ENCODE data around the gene LY6G6F. TPM values are rescaled to one million over a fixed set of nuclear protein-coding genes. Genes with fewer than 3 reads are reported as not detected.

LY6G6F gene
- total RNA-seq, result not detected

DNA sequence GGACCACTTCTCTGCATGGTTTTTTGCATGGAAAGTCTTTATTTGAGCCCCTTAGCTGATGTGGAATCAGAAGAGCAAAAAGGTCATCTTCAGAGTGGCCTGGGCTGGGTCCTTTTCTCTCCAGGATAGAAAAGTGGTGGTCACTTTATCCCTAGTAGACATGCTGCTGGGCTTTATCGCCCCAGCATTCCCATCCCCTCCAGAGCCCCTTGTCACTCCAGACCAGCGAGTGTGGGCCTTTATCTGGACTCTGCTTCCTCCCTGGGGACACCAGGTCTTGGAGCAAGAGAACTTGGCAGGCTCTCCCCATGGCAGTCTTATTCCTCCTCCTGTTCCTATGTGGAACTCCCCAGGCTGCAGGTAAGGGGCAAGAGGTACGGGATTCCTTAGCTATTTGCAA is at the start of gene LY6G6F:
Gene LY6G6F (plus strand): TSS at position 268 of the 400 bp plus-strand sequence. CDS start 41 bp downstream, at position 309.

DNA sequence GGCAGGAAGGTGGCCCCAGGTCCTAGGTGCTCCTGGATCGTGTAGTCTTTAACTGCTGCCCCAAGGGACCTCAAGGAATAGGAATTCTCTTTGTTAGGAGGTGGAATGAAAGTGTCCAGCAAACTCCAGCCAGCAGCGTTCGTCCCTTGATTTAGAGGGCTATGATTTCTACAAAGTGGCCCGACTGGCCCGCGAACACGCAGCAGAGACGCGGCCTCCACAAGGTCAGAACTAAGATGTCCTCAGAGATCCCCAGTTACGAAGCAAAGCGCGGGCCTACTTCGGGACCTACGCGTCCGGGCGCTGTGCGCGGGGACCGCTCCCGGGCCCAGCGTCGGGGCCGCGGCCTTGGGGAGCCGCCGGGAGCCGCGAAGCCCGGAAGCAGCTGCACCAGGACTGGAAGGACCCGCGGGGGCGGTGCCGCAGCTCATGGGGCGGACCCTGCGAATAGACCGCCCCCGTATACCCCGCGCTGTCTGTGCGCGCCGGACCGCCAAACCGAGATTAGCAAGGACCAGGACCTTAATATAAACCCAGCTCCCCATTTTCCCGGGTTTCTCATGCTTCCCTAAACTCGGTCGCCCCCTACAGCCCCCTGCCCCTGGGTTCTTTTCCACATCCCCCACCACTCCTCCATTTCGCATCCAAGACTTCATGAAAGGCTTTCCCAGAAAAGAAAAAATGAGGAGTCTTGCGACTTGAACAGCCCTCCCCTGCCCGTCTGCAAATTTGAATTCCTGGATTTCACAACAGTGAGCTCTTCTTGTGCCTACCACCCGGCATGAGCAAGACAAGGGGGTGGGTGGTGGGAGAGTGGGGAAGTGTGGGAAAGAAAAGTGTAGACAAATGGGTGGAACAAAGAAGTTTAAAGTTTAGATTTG is 46.0 kb upstream of the LY6G6F start, which contains the start of gene C6orf47:
Gene C6orf47 (minus strand): TSS at position 398 of the 881 bp plus-strand sequence. CDS start 831 bp downstream, outside the sequence.

DNA sequence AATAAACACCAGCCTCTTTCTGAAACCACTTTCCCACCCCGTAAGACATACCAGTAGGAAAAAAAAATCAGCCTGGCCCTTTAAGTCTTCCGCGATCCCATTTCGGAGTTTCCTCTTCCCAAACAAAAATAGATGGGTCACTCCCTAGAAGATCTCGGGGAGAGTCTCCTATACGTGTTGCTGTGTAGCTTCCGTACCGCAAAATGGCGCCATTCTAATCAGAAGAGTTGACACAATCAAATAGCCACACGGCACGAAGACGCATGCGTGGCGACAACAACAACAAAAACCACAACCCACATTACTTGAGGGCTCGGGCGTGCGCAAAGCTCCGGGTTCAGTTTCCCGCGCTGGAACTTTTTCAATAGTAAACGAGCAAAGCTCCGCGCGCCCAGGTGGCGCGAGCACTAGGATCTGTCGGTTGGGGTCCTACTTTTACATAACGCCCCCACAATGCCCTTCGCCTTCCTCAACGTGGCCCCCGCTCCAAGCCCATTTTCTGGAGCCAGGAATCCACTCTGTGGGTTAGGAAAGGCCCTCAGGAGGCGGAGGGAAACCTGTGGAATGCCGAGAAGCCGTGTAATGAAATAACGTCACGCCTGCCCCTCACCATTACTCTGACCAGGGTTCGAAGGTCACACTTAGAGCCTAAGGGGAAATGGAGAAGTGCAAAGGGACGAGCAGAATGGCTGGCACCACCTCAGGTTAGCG is 41.7 kb upstream of the LY6G6F start, which contains the start of gene GPANK1:
Gene GPANK1 (minus strand): TSS at position 208 of the 711 bp plus-strand sequence. CDS start 519 bp downstream, outside the sequence.

DNA sequence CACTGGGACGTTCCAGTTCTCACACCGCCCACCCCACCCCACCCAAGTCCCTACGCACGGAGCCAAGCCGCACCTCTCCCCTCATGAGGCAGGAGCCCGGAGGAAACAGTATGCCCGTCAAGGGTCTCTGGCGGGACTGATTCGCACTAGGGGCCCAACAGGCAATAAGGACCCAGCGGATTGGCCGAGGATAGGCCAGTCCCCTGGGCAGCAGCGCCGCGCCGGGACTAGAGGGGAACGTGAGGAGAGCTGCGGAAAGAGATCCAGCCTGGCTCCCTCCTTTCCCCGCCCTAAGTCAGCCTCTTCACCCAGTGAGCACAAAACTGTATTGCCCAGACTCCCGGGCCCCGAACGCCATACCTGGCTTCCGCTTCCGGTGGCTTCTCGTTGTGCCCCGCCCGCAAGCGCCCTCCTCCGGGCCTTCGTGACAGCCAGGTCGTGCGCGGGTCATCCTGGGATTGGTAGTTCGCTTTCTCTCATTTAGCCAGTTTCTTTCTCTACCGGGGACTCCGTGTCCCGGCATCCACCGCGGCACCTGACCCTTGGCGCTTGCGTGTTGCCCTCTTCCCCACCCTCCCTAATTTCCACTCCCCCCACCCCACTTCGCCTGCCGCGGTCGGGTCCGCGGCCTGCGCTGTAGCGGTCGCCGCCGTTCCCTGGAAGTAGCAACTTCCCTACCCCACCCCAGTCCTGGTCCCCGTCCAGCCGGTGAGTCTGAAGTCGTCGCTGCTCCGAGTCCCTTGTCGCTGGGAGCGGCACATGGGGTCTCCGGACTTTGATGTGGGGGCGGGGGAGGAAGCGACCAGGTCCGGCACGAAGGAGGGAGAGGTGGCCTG is 40.9 kb upstream of the LY6G6F start, which contains the start of gene CSNK2B:
Gene CSNK2B (plus strand): TSS at position 580 of the 836 bp plus-strand sequence. CDS start 752 bp downstream, outside the sequence.

GRCh38 chr6:31669676-31670075 is 37.0 kb upstream of the LY6G6F start, which contains the start of gene LY6G5B:
TSS of gene LY6G5B (plus strand) at chr6:31669976. CDS start at chr6:31670951, 975 bp downstream.

DNA sequence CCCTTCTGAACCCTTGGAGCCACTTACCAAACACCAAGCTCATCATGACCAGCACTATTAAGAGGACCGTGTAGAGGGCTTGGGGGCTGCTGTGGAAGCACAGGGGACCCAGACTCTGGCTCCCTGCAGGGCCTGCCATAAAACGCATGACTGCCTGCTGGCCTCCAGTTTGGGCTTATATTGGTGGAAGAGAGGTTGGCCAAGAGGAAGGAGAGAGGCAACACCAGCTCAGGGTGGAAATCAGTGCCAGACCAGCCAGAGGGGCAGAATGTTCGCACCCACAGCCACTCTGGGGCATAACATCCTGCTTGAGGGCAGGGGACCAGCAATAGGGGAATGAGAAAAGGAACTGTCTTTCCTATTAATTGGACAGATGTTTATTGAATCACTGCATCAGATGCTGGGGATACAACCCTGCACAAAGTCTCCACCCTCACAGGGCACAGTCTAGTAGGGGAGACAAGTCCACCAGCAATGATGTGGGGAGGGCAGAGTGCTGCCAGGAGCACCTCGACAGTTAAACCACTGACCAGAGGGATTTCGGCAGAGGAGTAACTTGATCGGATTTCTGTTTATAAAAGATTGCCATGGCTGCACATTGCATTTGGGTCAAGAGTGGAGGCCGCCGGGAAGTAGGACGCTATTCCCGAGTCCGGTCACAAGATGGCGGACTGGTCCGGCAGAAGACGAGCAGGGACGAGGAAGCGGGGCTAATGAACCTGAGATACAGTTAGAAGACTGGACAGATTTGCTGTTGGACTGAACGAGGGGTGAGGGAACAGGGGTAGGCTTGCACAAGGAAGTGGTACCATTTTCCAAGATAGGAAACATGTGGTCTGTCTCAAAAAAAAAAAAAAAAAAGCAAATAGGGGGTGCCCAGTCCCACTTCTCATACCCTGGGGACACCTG is 26.2 kb upstream of the LY6G6F start, which contains the start of gene LY6G5C:
Gene LY6G5C (minus strand): TSS at position 842 of the 909 bp plus-strand sequence. CDS start 694 bp downstream, at position 148.

DNA sequence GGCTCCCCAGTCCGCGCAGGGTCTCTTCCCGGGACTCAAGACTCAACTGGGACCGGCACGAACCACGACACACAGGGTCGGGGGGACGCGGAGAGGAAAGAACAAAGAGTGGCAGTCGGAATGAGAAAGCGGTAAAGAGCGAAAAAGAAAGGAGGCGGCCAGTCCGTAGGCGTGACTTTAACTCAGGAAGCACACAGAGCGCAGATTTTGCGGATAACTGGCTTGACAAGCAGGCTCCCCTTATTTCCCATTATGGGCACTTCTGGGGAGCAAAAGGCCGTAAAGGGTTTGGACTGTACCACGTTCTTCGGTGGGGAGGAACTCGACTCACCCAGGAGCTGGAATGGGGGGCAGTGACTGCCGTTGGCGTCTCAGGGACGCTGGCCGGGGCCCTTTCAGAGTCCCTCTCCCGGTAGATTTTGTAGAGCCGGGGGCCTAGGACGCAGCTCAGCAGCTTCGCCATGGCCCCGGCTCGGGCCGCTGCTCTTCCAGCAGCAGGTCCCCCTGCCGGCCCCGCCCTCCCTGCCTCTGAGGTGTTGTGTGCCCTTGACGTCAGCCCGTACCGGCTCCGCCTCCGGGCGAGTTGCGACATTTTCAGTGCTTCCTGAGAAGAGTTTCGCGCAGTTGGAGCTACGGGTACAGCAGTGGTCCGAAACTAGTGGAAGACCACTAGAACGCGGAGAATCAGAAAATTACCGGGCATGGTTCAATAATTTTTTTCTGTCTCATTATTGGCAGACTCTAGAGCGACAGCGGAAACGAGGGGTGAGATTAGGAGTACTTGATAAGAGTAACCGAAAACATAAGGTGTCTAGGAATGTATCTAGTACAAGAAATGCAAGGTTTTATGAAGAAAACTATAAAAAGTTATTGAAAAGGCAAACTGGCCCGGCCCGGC is 3.6 kb upstream of the LY6G6F start, which contains the start of gene ABHD16A:
Gene ABHD16A (minus strand): TSS at position 506 of the 898 bp plus-strand sequence. CDS start 43 bp downstream, at position 463.

GRCh38 chr6:31715022-31715958 is 8.6 kb downstream of the LY6G6F start, which contains the start of gene LY6G6D:
TSS of gene LY6G6D (plus strand) at chr6:31715348. CDS start at chr6:31715356, 8 bp downstream.

GRCh38 chr6:31721351-31722020 is 14.8 kb downstream of the LY6G6F start, which contains the start of gene LY6G6C:
TSS of gene LY6G6C (minus strand) at chr6:31721746. CDS start at chr6:31721679, 67 bp downstream.

DNA sequence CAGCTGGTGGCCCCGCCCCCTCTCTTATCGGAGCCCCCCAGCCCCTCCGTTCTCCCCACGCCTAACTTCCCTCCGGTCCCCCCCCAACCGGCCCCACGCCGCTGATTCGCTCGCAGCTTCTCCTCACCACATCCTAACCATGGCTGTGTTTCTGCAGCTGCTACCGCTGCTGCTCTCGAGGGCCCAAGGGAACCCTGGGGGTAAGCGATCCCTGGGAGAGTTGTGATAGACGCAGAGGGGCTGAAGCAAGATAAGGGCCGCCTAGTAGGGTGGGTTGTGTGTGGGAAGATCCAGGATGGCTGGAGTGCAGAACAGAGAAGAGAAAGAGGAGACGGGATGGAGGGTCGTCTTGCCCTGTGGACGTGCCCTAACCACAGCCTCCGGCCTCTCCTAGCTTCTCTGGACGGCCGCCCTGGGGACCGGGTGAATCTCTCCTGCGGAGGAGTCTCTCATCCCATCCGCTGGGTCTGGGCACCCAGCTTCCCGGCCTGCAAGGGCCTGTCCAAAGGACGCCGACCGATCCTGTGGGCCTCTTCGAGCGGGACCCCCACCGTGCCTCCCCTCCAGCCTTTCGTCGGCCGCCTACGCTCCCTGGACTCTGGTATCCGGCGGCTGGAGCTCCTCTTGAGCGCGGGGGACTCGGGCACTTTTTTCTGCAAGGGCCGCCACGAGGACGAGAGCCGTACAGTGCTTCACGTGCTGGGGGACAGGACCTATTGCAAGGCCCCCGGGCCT is 16.7 kb downstream of the LY6G6F start, which contains the start of gene MPIG6B:
Gene MPIG6B (plus strand): TSS at position 129 of the 735 bp plus-strand sequence. CDS start 11 bp downstream, at position 140.

GRCh38 chr6:31728767-31729514 is 22.3 kb downstream of the LY6G6F start, which contains the start of gene DDAH2:
TSS of gene DDAH2 (minus strand) at chr6:31729299. CDS start at chr6:31729161, 138 bp downstream.

GRCh38 chr6:31736021-31736767 is 29.5 kb downstream of the LY6G6F start, which contains the start of gene CLIC1:
TSS of gene CLIC1 (minus strand) at chr6:31736530. CDS start at chr6:31736300, 230 bp downstream.

GRCh38 chr6:31739639-31740396 is 33.2 kb downstream of the LY6G6F start, which contains the start of gene MSH5:
TSS of gene MSH5 (plus strand) at chr6:31740005. CDS start at chr6:31740467, 462 bp downstream.

